Ovary (tissue), 9 donors: ENCODE measurements around the gene PTCHD4. TPM values are rescaled to one million over a fixed set of nuclear protein-coding genes. Genes with fewer than 3 reads are reported as not detected.
A peak's percentile ranks its signal among the peaks of the same experiment; 100 is the strongest.
"Not testable (repeated sequence)": the region's sequence is repeated elsewhere in the genome, so short reads cannot be mapped to it uniquely, and the experiment has no call there.

Source experiments
- DNase-seq, 5 donors: peaks; one replicate each; pipeline ENCODE4 v3.0.0-alpha.2; 2019 to 2020
- H3K27ac ChIP-seq, 2 donors: fragments of 200-600 bp; one replicate each; pipeline versions ENCODE4 v1.5.1 to v1.8.0; 2019 to 2022
- H3K27me3 ChIP-seq: fragments of 200-600 bp; one replicate; pipeline ENCODE4 v1.8.0; 2022
- H3K36me3 ChIP-seq: fragments of 200-600 bp; sonication (generic); one replicate; pipeline ENCODE4 v1.5.1; 2019
- H3K4me1 ChIP-seq: one replicate; pipeline ENCODE4 v1.8.1; 2013; ENCODE audit warnings: mild to moderate bottlenecking, moderate library complexity; ENCODE audit not compliant: insufficient read depth
- H3K4me3 ChIP-seq: fragments of 200-600 bp; sonication (generic); one replicate; pipeline ENCODE4 v1.5.1; 2017
- H3K9me3 ChIP-seq, 2 donors: fragments of 200-600 bp in 1 of 2; sonication (generic) in 1 of 2; one replicate each; pipeline versions ENCODE4 v1.5.1 to v1.8.1; 2013 to 2019; ENCODE audit warnings: mild to moderate bottlenecking in 1 of 2, moderate library complexity in 1 of 2
- EP300 ChIP-seq: sonication (generic); formaldehyde crosslinking; IDR thresholded peaks from one replicate; pipeline ENCODE4 v1.6.1; 2017; ENCODE audit warnings: antibody characterized with exemption
- POLR2A ChIP-seq: fragments of 450-650 bp; IDR thresholded peaks from one replicate; pipeline ENCODE4 v1.6.1; 2017; ENCODE audit warnings: antibody characterized with exemption, mild to moderate bottlenecking, moderate library complexity
- WGBS, 3 donors: extraction: QIAGEN DNeasy Blood & Tissue Kit in 1 of 3; methylation state at CpG; one replicate each; pipeline versions ENCODE4 v1.1.5 to v1.1.7; 2013 to 2017; 5-methylcytosine and 5-hydroxymethylcytosine counted together
- intact Hi-C, 4 donors: fragments of 100-400 bp; cut with DNase I; formaldehyde crosslinking; loops; one replicate each; pipeline versions ENCODE4 v1.11.0 to v1.15.1; 2022 to 2023
- polyA plus RNA-seq, 2 donors: library from polyadenylated mRNA; stranded (reverse); fragments of 200-250 nt in 1 of 2; fragments of 350-450 nt in 1 of 2; fragmentation: Illumina TruSeq in 1 of 2; extraction: RNeasy Lipid Tissue Mini Kit (QIAGEN cat#74804) in 1 of 2; gene quantifications; one replicate each; pipeline ENCODE4 v1.2.3, GENCODE V29; 2013 to 2014
- total RNA-seq, 7 donors: library from RNA; depleted of rRNA in 2 of 7; stranded (reverse); fragments of >200 nt in 2 of 7; fragmentation: NEBNext Ultra II Directional in 3 of 7; extraction: Animal tissue kit (Norgen Biotek cat#: 25700) in 3 of 7; gene quantifications; one replicate each; pipeline versions ENCODE4 v1.1.0 to v1.2.4, GENCODE V29; 2016 to 2023
- TF ChIP-seq, protein P1 (sequence below), 3 donors: fragments of 450-650 bp in 2 of 3; fragments of 200-600 bp in 1 of 3; IDR thresholded peaks; one replicate each; pipeline versions ENCODE4 v1.5.1 to v1.8.0; 2016 to 2022; ENCODE audit warnings: antibody characterized with exemption in 3 of 3, mild to moderate bottlenecking in 1 of 3
- donor health status: DM: no; HTN: no; CAD: no; lungs with moderate emphysema.
- donor health status: DM: no; HTN: no; CAD: no.
- donor health status: Bipolar disorder and iron deficiency.
- donor health status: DM: yes; HTN: yes; CAD: no.
- donor health status: DM: no; HTN: no; CAD: no.
- donor health status: DM: yes; HTN: yes; CAD: no.

The PTCHD4 gene
- total and polyA plus RNA-seq, 9 donors = 0.07 to 4.6 (median 0.81) TPM

GRCh38 chr6:48109944-48110343, 1.1 kb downstream of the PTCHD4 start:
- DNase-seq = no peak
- H3K4me3 ChIP-seq = peak overlapping the region; percentile 1
- WGBS, 3 donors = 70 to 74% (median 74%) methylated on average over 3 of the region's 3 CpGs
- H3K27ac ChIP-seq = no peak overlapping the region
- H3K36me3 ChIP-seq = no peaks in the 10 kb centered on the region
- intact Hi-C loops = no loop called here
- no peaks in the 10 kb centered on the region for H3K4me1 ChIP-seq
- H3K27me3 ChIP-seq = no peaks in the 10 kb centered on the region
- H3K9me3 ChIP-seq = no peaks in the 10 kb centered on the region
- TF ChIP-seq, protein P1, sequence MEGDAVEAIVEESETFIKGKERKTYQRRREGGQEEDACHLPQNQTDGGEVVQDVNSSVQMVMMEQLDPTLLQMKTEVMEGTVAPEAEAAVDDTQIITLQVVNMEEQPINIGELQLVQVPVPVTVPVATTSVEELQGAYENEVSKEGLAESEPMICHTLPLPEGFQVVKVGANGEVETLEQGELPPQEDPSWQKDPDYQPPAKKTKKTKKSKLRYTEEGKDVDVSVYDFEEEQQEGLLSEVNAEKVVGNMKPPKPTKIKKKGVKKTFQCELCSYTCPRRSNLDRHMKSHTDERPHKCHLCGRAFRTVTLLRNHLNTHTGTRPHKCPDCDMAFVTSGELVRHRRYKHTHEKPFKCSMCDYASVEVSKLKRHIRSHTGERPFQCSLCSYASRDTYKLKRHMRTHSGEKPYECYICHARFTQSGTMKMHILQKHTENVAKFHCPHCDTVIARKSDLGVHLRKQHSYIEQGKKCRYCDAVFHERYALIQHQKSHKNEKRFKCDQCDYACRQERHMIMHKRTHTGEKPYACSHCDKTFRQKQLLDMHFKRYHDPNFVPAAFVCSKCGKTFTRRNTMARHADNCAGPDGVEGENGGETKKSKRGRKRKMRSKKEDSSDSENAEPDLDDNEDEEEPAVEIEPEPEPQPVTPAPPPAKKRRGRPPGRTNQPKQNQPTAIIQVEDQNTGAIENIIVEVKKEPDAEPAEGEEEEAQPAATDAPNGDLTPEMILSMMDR (IDR thresholded peaks at IDR 0.05) = no peak
- TF ChIP-seq EP300 = no peak
- TF ChIP-seq POLR2A = no peak

- H3K27ac ChIP-seq, DNase-seq, H3K36me3 ChIP-seq, intact Hi-C loops, H3K4me3 ChIP-seq, H3K9me3 ChIP-seq, H3K27me3 ChIP-seq, H3K4me1 ChIP-seq: not testable (repeated sequence)
- WGBS, 3 donors = 86 to 91% (median 90%) methylated on average over 17 of the region's 17 CpGs
These were observed 8.4 kb downstream of the PTCHD4 start for GRCh38 chr6:48102476-48103195.

DNA sequence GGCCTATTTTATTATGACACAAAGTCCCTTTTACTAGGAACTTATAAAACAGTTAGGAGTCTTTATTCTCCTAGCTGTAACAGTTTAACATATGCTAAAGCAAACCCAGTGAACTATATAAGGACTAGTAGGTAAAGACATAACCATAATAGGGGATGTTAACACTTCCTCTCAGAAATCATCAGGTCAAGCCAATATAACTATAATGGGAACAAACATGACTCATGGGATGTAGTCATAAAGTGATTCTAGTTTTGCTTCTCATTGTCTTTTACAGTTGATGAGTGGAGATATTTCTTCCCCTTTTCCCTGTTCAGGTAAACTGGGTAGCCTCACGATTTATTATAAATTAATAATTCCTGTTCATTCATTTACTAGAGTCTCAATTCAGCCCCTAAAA, 9.7 kb downstream of the PTCHD4 start:
- Histone ChIP-seq H3K27me3 (no peaks in the 10 kb centered on the region), H3K9me3 (no peaks in the 10 kb centered on the region), H3K36me3 (no peaks in the 10 kb centered on the region), H3K4me3 (no peak overlapping the region), H3K4me1 (no peaks in the 10 kb centered on the region), H3K27ac (no peak overlapping the region)
- TF ChIP-seq EP300 = no peak
- TF ChIP-seq, protein P1 (IDR thresholded peaks at IDR 0.05) = no peak
- TF ChIP-seq POLR2A = no peak
- intact Hi-C loops = no loop called here
- WGBS, 3 donors = 76 to 92% (median 81%) methylated on average over 1 of the region's 1 CpG
- no peak for DNase-seq

DNA sequence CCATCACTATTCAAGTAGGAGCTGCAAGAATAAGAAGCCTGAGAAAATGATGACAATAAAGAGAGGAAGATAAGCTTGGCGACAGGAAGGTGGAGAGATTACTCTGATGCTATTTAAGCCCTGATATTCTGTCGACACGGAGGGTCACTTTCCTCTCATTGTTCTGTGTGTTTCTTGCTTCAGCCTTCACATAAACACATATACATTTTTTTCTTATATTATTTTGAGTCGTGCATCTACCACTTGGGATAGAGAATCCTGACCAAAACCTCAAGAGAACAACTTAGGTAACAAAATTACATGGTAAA, 10.5 kb downstream of the PTCHD4 start:
- no peaks in the 10 kb centered on the region for H3K27me3 ChIP-seq
- intact Hi-C loops = no loop called here
- TF ChIP-seq POLR2A = no peak
- no peak for TF ChIP-seq EP300
- TF ChIP-seq, protein P1 (IDR thresholded peaks at IDR 0.05) = no peak
- no peak overlapping the region for H3K27ac ChIP-seq
- H3K4me1 ChIP-seq = no peaks in the 10 kb centered on the region
- H3K4me3 ChIP-seq = no peak overlapping the region
- WGBS, 3 donors = 70 to 86% (median 80%) methylated on average over 4 of the region's 4 CpGs
- H3K9me3 ChIP-seq = no peaks in the 10 kb centered on the region
- no peak for DNase-seq
- no peaks in the 10 kb centered on the region for H3K36me3 ChIP-seq

GRCh38 chr6:48099713-48100587, 11.0 kb downstream of the PTCHD4 start:
- H3K27me3 ChIP-seq = no peaks in the 10 kb centered on the region
- WGBS, 3 donors = 68 to 72% (median 71%) methylated on average over 3 of the region's 3 CpGs
- DNase-seq = no peak
- TF ChIP-seq, protein P1 (IDR thresholded peaks at IDR 0.05) = no peak
- TF ChIP-seq POLR2A (no peak), EP300 (no peak)
- H3K27ac ChIP-seq = no peak overlapping the region
- H3K4me1 ChIP-seq = no peaks in the 10 kb centered on the region
- no peaks in the 10 kb centered on the region for H3K36me3 ChIP-seq
- H3K9me3 ChIP-seq = no peaks in the 10 kb centered on the region
- intact Hi-C loops = no loop called here
- H3K4me3 ChIP-seq = no peak overlapping the region
